Measurements from ENCODE around the gene VSIR.

DNA sequence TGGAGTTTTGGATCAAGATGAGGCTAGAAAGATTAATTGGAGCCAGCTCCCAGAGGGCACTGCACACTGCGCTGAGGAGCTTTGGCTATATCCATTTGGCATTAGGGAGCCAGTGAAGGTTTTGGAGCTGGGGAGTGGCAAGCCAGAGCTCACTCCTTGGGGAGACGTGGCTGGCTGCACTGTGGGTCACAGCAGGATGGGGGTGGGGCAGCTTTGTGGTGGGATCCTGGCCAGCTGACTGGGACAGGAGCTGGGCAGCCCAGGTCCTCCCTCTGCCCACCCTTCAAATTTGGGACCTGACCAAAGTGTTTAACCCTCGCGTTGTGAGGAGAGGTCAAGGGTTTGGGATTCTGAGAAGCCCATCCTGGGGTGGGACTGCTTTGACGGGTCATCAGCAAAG lies 58.7 kb downstream of the VSIR start:
- TF ChIP-seq EZH2 (IDR thresholded peaks at IDR 0.05; ENCODE audit: borderline replicate concordance, insufficient read depth, low read depth, low read length, poor library complexity, severe bottlenecking), result no peak
- TF ChIP-seq, protein P1, sequence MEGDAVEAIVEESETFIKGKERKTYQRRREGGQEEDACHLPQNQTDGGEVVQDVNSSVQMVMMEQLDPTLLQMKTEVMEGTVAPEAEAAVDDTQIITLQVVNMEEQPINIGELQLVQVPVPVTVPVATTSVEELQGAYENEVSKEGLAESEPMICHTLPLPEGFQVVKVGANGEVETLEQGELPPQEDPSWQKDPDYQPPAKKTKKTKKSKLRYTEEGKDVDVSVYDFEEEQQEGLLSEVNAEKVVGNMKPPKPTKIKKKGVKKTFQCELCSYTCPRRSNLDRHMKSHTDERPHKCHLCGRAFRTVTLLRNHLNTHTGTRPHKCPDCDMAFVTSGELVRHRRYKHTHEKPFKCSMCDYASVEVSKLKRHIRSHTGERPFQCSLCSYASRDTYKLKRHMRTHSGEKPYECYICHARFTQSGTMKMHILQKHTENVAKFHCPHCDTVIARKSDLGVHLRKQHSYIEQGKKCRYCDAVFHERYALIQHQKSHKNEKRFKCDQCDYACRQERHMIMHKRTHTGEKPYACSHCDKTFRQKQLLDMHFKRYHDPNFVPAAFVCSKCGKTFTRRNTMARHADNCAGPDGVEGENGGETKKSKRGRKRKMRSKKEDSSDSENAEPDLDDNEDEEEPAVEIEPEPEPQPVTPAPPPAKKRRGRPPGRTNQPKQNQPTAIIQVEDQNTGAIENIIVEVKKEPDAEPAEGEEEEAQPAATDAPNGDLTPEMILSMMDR (IDR thresholded peaks at IDR 0.05), result no peak
